ENCODE data around the gene METTL4. TPM values are rescaled to one million over a fixed set of nuclear protein-coding genes. Genes with fewer than 3 reads are reported as not detected.

The METTL4 gene
- total and polyA plus RNA-seq, 2 donors from 2014 or later: 7.2 to 15.2 TPM

GRCh38 chr18:2606335-2606734, 35.0 kb upstream of the METTL4 start:
- Histone ChIP-seq H3K4me1 (ENCODE audit: control insufficient read depth in 2 of 3, insufficient read depth in 2 of 3, low read depth in 1 of 3, low read length in 3 of 3) (no peaks in the 10 kb centered on the region), H3K27me3 (ENCODE audit: control insufficient read depth, insufficient read depth, low read length) (no peaks in the 10 kb centered on the region), H3K4me3 (ENCODE audit: low read length in 3 of 3) (no peak overlapping the region), H3K9ac (ENCODE audit: low read length in 3 of 3) (no peak overlapping the region), H3K27ac (ENCODE audit: low read depth in 2 of 2, low read length in 2 of 2) (no peak overlapping the region), H3K9me3 (ENCODE audit: control insufficient read depth in 2 of 3, insufficient read depth in 1 of 3, low read length in 3 of 3) (no peaks in the 10 kb centered on the region), H3K36me3 (ENCODE audit: control insufficient read depth in 2 of 3, insufficient read depth in 3 of 3, low read length in 3 of 3) (peaks cover 0 to 3% (median 0%) of the 10 kb centered on the region in 3 donors)
- TF ChIP-seq CTCF (IDR thresholded peaks at IDR 0.05; ENCODE audit: borderline replicate concordance, extremely low read depth, insufficient read depth): no peak
- intact Hi-C loops (cut with DNase I): no loop called here
- FAIRE-seq (no peak), DNase-seq (no peak)

DNA sequence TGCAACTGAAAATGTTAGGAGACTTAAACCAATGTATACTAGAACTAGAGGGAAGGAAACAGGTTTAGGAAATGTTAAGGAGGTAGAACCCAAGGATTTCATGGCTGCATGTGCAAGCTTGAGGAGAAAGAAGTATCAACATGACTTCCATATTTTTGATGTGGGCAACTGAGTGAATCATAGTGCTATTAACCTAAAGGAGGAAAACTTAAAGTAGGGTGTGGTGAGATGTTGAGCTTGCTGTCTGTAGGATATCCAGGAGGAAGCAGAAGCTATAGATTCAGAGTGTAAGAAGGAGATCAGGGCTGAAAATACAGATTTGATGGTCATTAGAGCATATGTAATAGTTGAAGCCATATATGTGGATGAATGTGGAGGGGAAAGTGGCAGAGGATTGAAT, 31.5 kb upstream of the METTL4 start:
- no peaks in the 10 kb centered on the region for H3K27me3 ChIP-seq (ENCODE audit: control insufficient read depth, insufficient read depth, low read length)
- intact Hi-C loops (cut with DNase I): no loop called here
- no peak for FAIRE-seq
- no peaks in the 10 kb centered on the region for H3K9me3 ChIP-seq (ENCODE audit: control insufficient read depth in 2 of 3, insufficient read depth in 1 of 3, low read length in 3 of 3)
- DNase-seq: no peak
- H3K36me3 ChIP-seq (ENCODE audit: control insufficient read depth in 2 of 3, insufficient read depth in 3 of 3, low read length in 3 of 3): peaks cover 0 to 3% (median 0%) of the 10 kb centered on the region in 3 donors
- no peak overlapping the region for H3K4me3 ChIP-seq (ENCODE audit: low read length in 3 of 3)
- H3K4me1 ChIP-seq (ENCODE audit: control insufficient read depth in 2 of 3, insufficient read depth in 2 of 3, low read depth in 1 of 3, low read length in 3 of 3): no peaks in the 10 kb centered on the region
- no peak overlapping the region for H3K27ac ChIP-seq (ENCODE audit: low read depth in 2 of 2, low read length in 2 of 2)
- no peak overlapping the region for H3K9ac ChIP-seq (ENCODE audit: low read length in 3 of 3)
- TF ChIP-seq CTCF (IDR thresholded peaks at IDR 0.05; ENCODE audit: borderline replicate concordance, extremely low read depth, insufficient read depth): no peak

GRCh38 chr18:2597639-2598038, 26.3 kb upstream of the METTL4 start:
- H3K4me3 ChIP-seq (ENCODE audit: low read length in 3 of 3): no peak overlapping the region
- H3K27ac ChIP-seq (ENCODE audit: low read depth in 2 of 2, low read length in 2 of 2): no peak overlapping the region
- peaks cover 0 to 2% (median 0%) of the 10 kb centered on the region in 3 donors for H3K36me3 ChIP-seq (ENCODE audit: control insufficient read depth in 2 of 3, insufficient read depth in 3 of 3, low read length in 3 of 3)
- no peak overlapping the region for H3K9ac ChIP-seq (ENCODE audit: low read length in 3 of 3)
- DNase-seq (no peak), FAIRE-seq (no peak)
- TF ChIP-seq CTCF (IDR thresholded peaks at IDR 0.05; ENCODE audit: borderline replicate concordance, extremely low read depth, insufficient read depth): no peak
- no peaks in the 10 kb centered on the region for H3K9me3 ChIP-seq (ENCODE audit: control insufficient read depth in 2 of 3, insufficient read depth in 1 of 3, low read length in 3 of 3)
- no peaks in the 10 kb centered on the region for H3K4me1 ChIP-seq (ENCODE audit: control insufficient read depth in 2 of 3, insufficient read depth in 2 of 3, low read depth in 1 of 3, low read length in 3 of 3)
- intact Hi-C loops (cut with DNase I): no loop called here
- no peaks in the 10 kb centered on the region for H3K27me3 ChIP-seq (ENCODE audit: control insufficient read depth, insufficient read depth, low read length)

- Histone ChIP-seq H3K4me1 (ENCODE audit: control insufficient read depth in 2 of 3, insufficient read depth in 2 of 3, low read depth in 1 of 3, low read length in 3 of 3) (no peaks in the 10 kb centered on the region), H3K4me3 (ENCODE audit: low read length in 3 of 3) (peak overlapping the region in 1 of 3 donors; percentile 44), H3K9me3 (ENCODE audit: control insufficient read depth in 2 of 3, insufficient read depth in 1 of 3, low read length in 3 of 3) (no peaks in the 10 kb centered on the region), H3K9ac (ENCODE audit: low read length in 3 of 3) (no peak overlapping the region), H3K27ac (ENCODE audit: low read depth in 2 of 2, low read length in 2 of 2) (no peak overlapping the region), H3K36me3 (ENCODE audit: control insufficient read depth in 2 of 3, insufficient read depth in 3 of 3, low read length in 3 of 3) (peaks cover 0 to 4% (median 0%) of the 10 kb centered on the region in 3 donors), H3K27me3 (ENCODE audit: control insufficient read depth, insufficient read depth, low read length) (no peaks in the 10 kb centered on the region)
- intact Hi-C loops (cut with DNase I): no loop called here
- no peak for DNase-seq
- no peak for TF ChIP-seq CTCF (IDR thresholded peaks at IDR 0.05; ENCODE audit: borderline replicate concordance, extremely low read depth, insufficient read depth)
- no peak for FAIRE-seq
Observed at GRCh38 chr18:2590303-2590702, 19.0 kb upstream of the METTL4 start.

Measured in kidney (tissue), 14 donors.